GM23338 (cell line): Measurements from ENCODE around the gene UBE2C. TPM values are rescaled to one million over a fixed set of nuclear protein-coding genes. Genes with fewer than 3 reads are reported as not detected.

Experiments
- ATAC-seq: fragments of 200-7000 bp; cut with Tn5 transposase; 3 replicates; pipeline ENCODE4 v1.9.1; 2020
- DNase-seq: peaks from one replicate; pipeline ENCODE4 v3.0.0-alpha.2; 2015; ENCODE audit warnings: low spot score
- H2AFZ ChIP-seq: fragments of 200-600 bp; sonication (generic); 2 replicates; pipeline ENCODE4 v1.8.0; 2016; ENCODE audit warnings: antibody characterized with exemption, mild to moderate bottlenecking, moderate library complexity
- H3F3A ChIP-seq: fragments of 200-600 bp; sonication (generic); replicated peaks from 2 replicates; pipeline ENCODE4 v1.8.0; 2017; ENCODE audit warnings: antibody characterized with exemption, mixed run types, low read depth
- H3K27ac ChIP-seq: fragments of 200-600 bp; sonication (generic); 2 replicates; pipeline ENCODE4 v1.6.1; 2016; ENCODE audit warnings: low read depth
- H3K27me3 ChIP-seq: fragments of 200-600 bp; sonication (generic); 2 replicates; pipeline ENCODE4 v1.8.0; 2016; ENCODE audit warnings: mild to moderate bottlenecking, mixed run types, moderate library complexity; ENCODE audit not compliant: insufficient read depth
- H3K36me3 ChIP-seq: fragments of 200-600 bp; sonication (generic); 2 replicates; pipeline ENCODE4 v1.8.0; 2016; ENCODE audit warnings: mild to moderate bottlenecking; ENCODE audit not compliant: insufficient read depth
- H3K4me1 ChIP-seq: fragments of 200-600 bp; sonication (generic); 2 replicates; pipeline ENCODE4 v1.8.0; 2016; ENCODE audit warnings: mild to moderate bottlenecking, moderate library complexity; ENCODE audit not compliant: insufficient read depth
- H3K4me2 ChIP-seq: fragments of 200-600 bp; sonication (generic); 2 replicates; pipeline ENCODE4 v1.7.1; 2017; ENCODE audit warnings: mixed run types
- H3K4me3 ChIP-seq: fragments of 200-600 bp; sonication (generic); 2 replicates; pipeline ENCODE4 v1.6.1; 2016; ENCODE audit warnings: mixed run types
- H3K79me2 ChIP-seq: fragments of 200-600 bp; sonication (generic); replicated peaks from 2 replicates; pipeline ENCODE4 v1.8.0; 2017; ENCODE audit warnings: mild to moderate bottlenecking; ENCODE audit not compliant: insufficient read depth
- H3K9me2 ChIP-seq: fragments of 200-600 bp; sonication (generic); 2 replicates; pipeline ENCODE4 v1.8.0; 2017; ENCODE audit not compliant: insufficient read depth
- H4K20me1 ChIP-seq: fragments of 200-600 bp; sonication (generic); replicated peaks from 2 replicates; pipeline ENCODE4 v1.8.0; 2017; ENCODE audit warnings: mild to moderate bottlenecking; ENCODE audit not compliant: insufficient read depth
- H3K27ac Mint-ChIP-seq: 2 replicates; pipeline ENCODE4 v1.8.0; 2020; ENCODE audit warnings: inconsistent platforms, mild to moderate bottlenecking, moderate library complexity, mixed read lengths
- H3K27me3 Mint-ChIP-seq: 3 replicates; pipeline ENCODE4 v1.8.0; 2022; ENCODE audit warnings: low read depth, mild to moderate bottlenecking, moderate library complexity, mixed read lengths, inconsistent platforms; ENCODE audit not compliant: insufficient read depth, poor library complexity
- H3K36me3 Mint-ChIP-seq: 3 replicates; pipeline ENCODE4 v1.8.0; 2021; ENCODE audit warnings: low read depth, mild to moderate bottlenecking, inconsistent platforms, moderate library complexity, mixed read lengths
- H3K4me1 Mint-ChIP-seq: 3 replicates; pipeline ENCODE4 v1.8.0; 2020; ENCODE audit warnings: mild to moderate bottlenecking, inconsistent platforms, mixed read lengths
- H3K4me3 Mint-ChIP-seq: 3 replicates; pipeline ENCODE4 v1.8.0; 2021; ENCODE audit warnings: moderate library complexity, mild to moderate bottlenecking, inconsistent platforms, mixed read lengths
- H3K9me3 Mint-ChIP-seq: 3 replicates; pipeline ENCODE4 v1.8.0; 2020; ENCODE audit warnings: moderate library complexity, mild to moderate bottlenecking, inconsistent platforms, mixed read lengths
- CREB1 ChIP-seq: fragments of 250-450 bp; sonication (Bioruptor Pico); IDR thresholded peaks from 2 replicates; pipeline ENCODE4 v1.5.0; 2020; ENCODE audit warnings: low read depth, mild to moderate bottlenecking, moderate library complexity
- EZH2 ChIP-seq: fragments of 200-600 bp; sonication (generic); IDR thresholded peaks from one replicate; pipeline ENCODE4 v1.8.0; 2017; ENCODE audit warnings: antibody characterized with exemption, mild to moderate bottlenecking, low read depth; ENCODE audit not compliant: unreplicated experiment
- EZH2phosphoT487 ChIP-seq: fragments of 200-600 bp; sonication (generic); IDR thresholded peaks from one replicate; pipeline ENCODE4 v1.8.1; 2018; ENCODE audit warnings: antibody characterized with exemption; ENCODE audit not compliant: unreplicated experiment
- JUNB ChIP-seq: IDR thresholded peaks from one replicate; pipeline ENCODE4 v1.6.1; 2016; ENCODE audit warnings: antibody characterized with exemption; ENCODE audit not compliant: unreplicated experiment
- NANOG ChIP-seq: IDR thresholded peaks from 2 replicates; pipeline ENCODE4 v1.6.1; 2016; ENCODE audit warnings: antibody characterized with exemption, borderline replicate concordance
- POLR2AphosphoS5 ChIP-seq: IDR thresholded peaks from 2 replicates; pipeline ENCODE4 v1.6.1; 2016; ENCODE audit warnings: antibody characterized with exemption, low read depth
- STAT1 ChIP-seq: IDR thresholded peaks from one replicate; pipeline ENCODE4 v1.6.1; 2016; ENCODE audit warnings: antibody characterized with exemption; ENCODE audit not compliant: unreplicated experiment
- ZNF114 ChIP-seq: fragments of 250-450 bp; sonication (Bioruptor Pico); IDR thresholded peaks from 2 replicates; pipeline ENCODE4 v1.5.0; 2020; ENCODE audit warnings: mild to moderate bottlenecking, moderate library complexity
- ZNF331 ChIP-seq: fragments of 250-450 bp; sonication (Bioruptor Pico); IDR thresholded peaks from 2 replicates; pipeline ENCODE4 v1.5.0; 2020; ENCODE audit warnings: low read depth, mild to moderate bottlenecking, moderate library complexity
- polyA plus RNA-seq: library from polyadenylated mRNA; unstranded; fragments of >200 nt; fragmentation: Nextera tagmentation; extraction: Ambion mirVana; gene quantifications from 2 replicates; pipeline ENCODE4 v1.2.1, GENCODE V29; 2016
- total RNA-seq: library from RNA; depleted of rRNA; stranded (reverse); fragments of >200 nt; shearing (Covaris generic); gene quantifications from 2 replicates; pipeline ENCODE4 v1.2.3, GENCODE V29; 2014
- TF ChIP-seq, protein P1 (sequence below): IDR thresholded peaks from one replicate; pipeline ENCODE4 v1.6.1; 2018; ENCODE audit warnings: antibody characterized with exemption; ENCODE audit not compliant: unreplicated experiment
- TF ChIP-seq, protein P2 (sequence below), 2 experiments: fragments of 200-600 bp in 1 of 2; sonication (generic) in 1 of 2; conservative IDR thresholded peaks; 2 replicates each; pipeline versions ENCODE4 v1.5.1 to v1.6.1; 2016 to 2017; ENCODE audit warnings: antibody characterized with exemption in 2 of 2, low read depth in 2 of 2, mild to moderate bottlenecking in 2 of 2, moderate library complexity in 1 of 2

UBE2C gene
- total and polyA plus RNA-seq, 2 experiments from 2014 or later: 247 to 698 TPM

DNA sequence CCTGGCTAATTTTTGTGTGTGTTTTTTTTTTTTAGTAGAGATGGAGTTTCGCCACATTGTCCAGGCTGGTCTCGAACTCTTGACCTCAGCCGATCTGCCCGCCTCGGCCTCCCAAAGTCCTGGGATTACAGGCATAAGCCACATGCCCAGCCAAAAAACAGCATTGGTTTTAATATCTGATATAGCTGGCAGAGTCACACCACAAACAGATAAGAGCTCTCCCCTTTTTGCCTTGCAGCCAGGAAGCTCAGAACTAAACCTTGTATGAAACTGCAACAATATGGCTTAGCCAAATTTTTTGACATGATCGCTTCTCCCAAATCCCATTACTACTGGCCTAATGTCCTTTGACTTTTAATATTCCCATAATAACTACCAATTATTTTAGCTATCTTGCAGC, 39.9 kb downstream of the UBE2C start:
- H4K20me1 ChIP-seq: no peaks in the 10 kb centered on the region
- no peaks in the 10 kb centered on the region for H3F3A ChIP-seq
- no peak overlapping the region for H3K4me2 ChIP-seq
- no peak for DNase-seq
- no peaks in the 10 kb centered on the region for H3K27me3 ChIP-seq
- ATAC-seq: no peak
- no peaks in the 10 kb centered on the region for H3K9me2 ChIP-seq
- H3K27ac ChIP-seq: peak overlapping the region; percentile 75
- TF ChIP-seq CREB1 (CRISPR knock-in tag) (no peak), NANOG (no peak), EZH2phosphoT487 (no peak), EZH2 (no peak), ZNF331 (no peak), POLR2AphosphoS5 (no peak), ZNF114 (CRISPR knock-in tag) (no peak), JUNB (no peak)
- TF ChIP-seq, protein P1, sequence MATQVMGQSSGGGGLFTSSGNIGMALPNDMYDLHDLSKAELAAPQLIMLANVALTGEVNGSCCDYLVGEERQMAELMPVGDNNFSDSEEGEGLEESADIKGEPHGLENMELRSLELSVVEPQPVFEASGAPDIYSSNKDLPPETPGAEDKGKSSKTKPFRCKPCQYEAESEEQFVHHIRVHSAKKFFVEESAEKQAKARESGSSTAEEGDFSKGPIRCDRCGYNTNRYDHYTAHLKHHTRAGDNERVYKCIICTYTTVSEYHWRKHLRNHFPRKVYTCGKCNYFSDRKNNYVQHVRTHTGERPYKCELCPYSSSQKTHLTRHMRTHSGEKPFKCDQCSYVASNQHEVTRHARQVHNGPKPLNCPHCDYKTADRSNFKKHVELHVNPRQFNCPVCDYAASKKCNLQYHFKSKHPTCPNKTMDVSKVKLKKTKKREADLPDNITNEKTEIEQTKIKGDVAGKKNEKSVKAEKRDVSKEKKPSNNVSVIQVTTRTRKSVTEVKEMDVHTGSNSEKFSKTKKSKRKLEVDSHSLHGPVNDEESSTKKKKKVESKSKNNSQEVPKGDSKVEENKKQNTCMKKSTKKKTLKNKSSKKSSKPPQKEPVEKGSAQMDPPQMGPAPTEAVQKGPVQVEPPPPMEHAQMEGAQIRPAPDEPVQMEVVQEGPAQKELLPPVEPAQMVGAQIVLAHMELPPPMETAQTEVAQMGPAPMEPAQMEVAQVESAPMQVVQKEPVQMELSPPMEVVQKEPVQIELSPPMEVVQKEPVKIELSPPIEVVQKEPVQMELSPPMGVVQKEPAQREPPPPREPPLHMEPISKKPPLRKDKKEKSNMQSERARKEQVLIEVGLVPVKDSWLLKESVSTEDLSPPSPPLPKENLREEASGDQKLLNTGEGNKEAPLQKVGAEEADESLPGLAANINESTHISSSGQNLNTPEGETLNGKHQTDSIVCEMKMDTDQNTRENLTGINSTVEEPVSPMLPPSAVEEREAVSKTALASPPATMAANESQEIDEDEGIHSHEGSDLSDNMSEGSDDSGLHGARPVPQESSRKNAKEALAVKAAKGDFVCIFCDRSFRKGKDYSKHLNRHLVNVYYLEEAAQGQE: no peak
- TF ChIP-seq, protein P2, sequence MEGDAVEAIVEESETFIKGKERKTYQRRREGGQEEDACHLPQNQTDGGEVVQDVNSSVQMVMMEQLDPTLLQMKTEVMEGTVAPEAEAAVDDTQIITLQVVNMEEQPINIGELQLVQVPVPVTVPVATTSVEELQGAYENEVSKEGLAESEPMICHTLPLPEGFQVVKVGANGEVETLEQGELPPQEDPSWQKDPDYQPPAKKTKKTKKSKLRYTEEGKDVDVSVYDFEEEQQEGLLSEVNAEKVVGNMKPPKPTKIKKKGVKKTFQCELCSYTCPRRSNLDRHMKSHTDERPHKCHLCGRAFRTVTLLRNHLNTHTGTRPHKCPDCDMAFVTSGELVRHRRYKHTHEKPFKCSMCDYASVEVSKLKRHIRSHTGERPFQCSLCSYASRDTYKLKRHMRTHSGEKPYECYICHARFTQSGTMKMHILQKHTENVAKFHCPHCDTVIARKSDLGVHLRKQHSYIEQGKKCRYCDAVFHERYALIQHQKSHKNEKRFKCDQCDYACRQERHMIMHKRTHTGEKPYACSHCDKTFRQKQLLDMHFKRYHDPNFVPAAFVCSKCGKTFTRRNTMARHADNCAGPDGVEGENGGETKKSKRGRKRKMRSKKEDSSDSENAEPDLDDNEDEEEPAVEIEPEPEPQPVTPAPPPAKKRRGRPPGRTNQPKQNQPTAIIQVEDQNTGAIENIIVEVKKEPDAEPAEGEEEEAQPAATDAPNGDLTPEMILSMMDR (conservative IDR thresholded peaks at IDR 0.05; ENCODE audit: low read depth in 2 of 2): no peak
- peaks cover 36% of the 10 kb centered on the region for H3K79me2 ChIP-seq
- H2AFZ ChIP-seq: no peak overlapping the region
- H3K4me3 ChIP-seq: no peak overlapping the region
- peaks cover 35% of the 10 kb centered on the region for H3K4me1 ChIP-seq
- peaks cover 12% of the 10 kb centered on the region for H3K27me3 Mint-ChIP-seq
- H3K9me3 Mint-ChIP-seq: no peaks in the 10 kb centered on the region
- H3K36me3 ChIP-seq: peaks cover 4% of the 10 kb centered on the region; the same call in 1 of the 2 replicates
- peaks cover 43% of the 10 kb centered on the region for H3K4me1 Mint-ChIP-seq
- no peak overlapping the region for H3K4me3 Mint-ChIP-seq
- H3K27ac Mint-ChIP-seq: no peak overlapping the region
- peaks cover 32% of the 10 kb centered on the region for H3K36me3 Mint-ChIP-seq

DNA sequence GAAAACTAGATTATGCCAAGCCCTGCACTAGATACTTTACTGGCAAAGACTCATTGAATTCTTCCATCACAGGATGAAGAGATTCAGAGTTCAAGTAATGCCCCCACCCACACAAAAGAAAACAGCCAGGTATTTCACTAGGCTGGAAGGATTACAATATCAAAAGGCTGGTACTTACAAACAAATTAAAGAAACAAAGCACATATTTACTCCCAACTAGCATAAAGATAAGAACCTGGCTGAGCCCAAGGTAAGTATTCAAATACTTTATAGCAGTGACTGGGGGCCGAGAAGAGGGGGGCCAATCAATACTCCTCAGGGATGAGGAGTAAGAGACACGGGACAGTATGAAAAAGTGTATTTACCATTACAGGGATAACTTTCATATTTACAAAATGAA, 41.0 kb downstream of the UBE2C start:
- Histone ChIP-seq H4K20me1 (no peaks in the 10 kb centered on the region), H3K27ac (peak overlapping the region; percentile 75), H3K4me2 (peak overlapping the region; percentile 17), H3K27me3 (no peaks in the 10 kb centered on the region), H2AFZ (no peak overlapping the region), H3K79me2 (peaks cover 37% of the 10 kb centered on the region), H3K4me1 (peaks cover 39% of the 10 kb centered on the region), H3K9me2 (no peaks in the 10 kb centered on the region), H3F3A (no peaks in the 10 kb centered on the region), H3K36me3 (peaks cover 4% of the 10 kb centered on the region; the same call in 1 of the 2 replicates), H3K4me3 (0 out of 2 replicates have a peak overlapping the region, but pooled peaks have one; percentile 4)
- peak; percentile 87 for DNase-seq
- Mint-ChIP-seq H3K4me3 (peak overlapping the region; percentile 58), H3K27me3 (peaks cover 14% of the 10 kb centered on the region), H3K36me3 (peaks cover 32% of the 10 kb centered on the region), H3K27ac (peak overlapping the region; percentile 94), H3K9me3 (no peaks in the 10 kb centered on the region), H3K4me1 (peaks cover 48% of the 10 kb centered on the region)
- ATAC-seq: peak; percentile 7
- TF ChIP-seq ZNF114 (CRISPR knock-in tag) (no peak), STAT1 (no peak), NANOG (peak; percentile 96)
- TF ChIP-seq, protein P1: no peak
